H9 (cell line): ENCODE results near the gene TTC33. TPM values are rescaled to one million over a fixed set of nuclear protein-coding genes. Genes with fewer than 3 reads are reported as not detected.
"Not testable (repeated sequence)": the region's sequence is repeated elsewhere in the genome, so short reads cannot be mapped to it uniquely, and the experiment has no call there.

ENCODE experiments used
- DNase-seq: peaks from one replicate; pipeline ENCODE4 v3.0.0-alpha.2; 2017
- H2AFZ ChIP-seq: one replicate; pipeline ENCODE4 v1.6.1; 2013; ENCODE audit warnings: mild to moderate bottlenecking, low read length, control low read depth, moderate library complexity
- H2AK5ac ChIP-seq: 2 replicates; pipeline ENCODE4 v1.6.1; 2013; ENCODE audit warnings: low read length, control low read depth, mixed read lengths; ENCODE audit not compliant: insufficient read length
- H2BK120ac ChIP-seq: one replicate; pipeline ENCODE4 v1.6.1; 2013; ENCODE audit warnings: low read depth, mild to moderate bottlenecking, low read length, control low read depth, inconsistent platforms; ENCODE audit not compliant: poor library complexity, severe bottlenecking
- H2BK12ac ChIP-seq: 2 replicates; pipeline ENCODE4 v1.6.1; 2013; ENCODE audit warnings: low read length, control low read depth, mixed read lengths, low read depth; ENCODE audit not compliant: insufficient read length
- H2BK15ac ChIP-seq: 2 replicates; pipeline ENCODE4 v1.6.1; 2013; ENCODE audit warnings: low read depth, low read length, control low read depth
- H2BK20ac ChIP-seq: one replicate; pipeline ENCODE4 v1.6.1; 2013; ENCODE audit warnings: low read depth, mild to moderate bottlenecking, low read length, control low read depth, inconsistent platforms; ENCODE audit not compliant: poor library complexity, severe bottlenecking
- H2BK5ac ChIP-seq: 2 replicates; pipeline ENCODE4 v1.6.1; 2013; ENCODE audit warnings: low read length, control low read depth, mixed read lengths; ENCODE audit not compliant: insufficient read length
- H3K14ac ChIP-seq: 2 replicates; pipeline ENCODE4 v1.6.1; 2013; ENCODE audit warnings: low read length, control low read depth; ENCODE audit not compliant: insufficient read depth
- H3K18ac ChIP-seq: 2 replicates; pipeline ENCODE4 v1.6.1; 2013; ENCODE audit warnings: low read depth, mild to moderate bottlenecking, mixed read lengths, low read length, control low read depth; ENCODE audit not compliant: insufficient read length
- H3K23ac ChIP-seq: 2 replicates; pipeline ENCODE4 v1.6.1; 2013; ENCODE audit warnings: low read length, control low read depth, mixed read lengths, low read depth; ENCODE audit not compliant: insufficient read length
- H3K23me2 ChIP-seq: 2 replicates; pipeline ENCODE4 v1.6.1; 2013; ENCODE audit warnings: low read depth, mild to moderate bottlenecking, mixed read lengths, low read length, control low read depth; ENCODE audit not compliant: insufficient read length, poor library complexity, severe bottlenecking
- H3K27ac ChIP-seq: 2 replicates; pipeline ENCODE4 v1.5.1; 2013; ENCODE audit warnings: low read length, control low read depth, mixed read lengths, low read depth; ENCODE audit not compliant: insufficient read length
- H3K27me3 ChIP-seq: 2 replicates; pipeline ENCODE4 v1.6.1; 2013; ENCODE audit warnings: low read length, control low read depth, inconsistent platforms; ENCODE audit not compliant: insufficient read depth
- H3K4ac ChIP-seq: 2 replicates; pipeline ENCODE4 v1.6.1; 2013; ENCODE audit warnings: low read depth, mild to moderate bottlenecking, control low read depth, inconsistent platforms, low read length, moderate library complexity
- H3K4me1 ChIP-seq: 2 replicates; pipeline ENCODE4 v1.6.1; 2013; ENCODE audit warnings: low read length, control low read depth, inconsistent platforms; ENCODE audit not compliant: insufficient read depth
- H3K4me2 ChIP-seq: 2 replicates; pipeline ENCODE4 v1.6.1; 2013; ENCODE audit warnings: low read length, control low read depth, mixed read lengths; ENCODE audit not compliant: insufficient read length, insufficient read depth
- H3K56ac ChIP-seq: 2 replicates; pipeline ENCODE4 v1.6.1; 2013; ENCODE audit warnings: low read depth, mild to moderate bottlenecking, mixed read lengths, low read length, control low read depth; ENCODE audit not compliant: insufficient read length
- H3K79me1 ChIP-seq: 2 replicates; pipeline ENCODE4 v1.6.1; 2013; ENCODE audit warnings: low read depth, mild to moderate bottlenecking, moderate library complexity, low read length, control low read depth, inconsistent platforms; ENCODE audit not compliant: insufficient read depth, poor library complexity, severe bottlenecking
- H3K79me2 ChIP-seq: 2 replicates; pipeline ENCODE4 v1.6.1; 2013; ENCODE audit warnings: low read length, control low read depth, inconsistent platforms; ENCODE audit not compliant: insufficient read depth
- H3K9ac ChIP-seq: 2 replicates; pipeline ENCODE4 v1.6.1; 2013; ENCODE audit warnings: low read length, control low read depth, mixed read lengths; ENCODE audit not compliant: insufficient read length; ENCODE audit errors: extremely low read depth
- H3K9me3 ChIP-seq: one replicate; pipeline ENCODE4 v1.6.1; 2013; ENCODE audit warnings: low read depth, low read length, inconsistent platforms; ENCODE audit not compliant: control insufficient read depth
- H3T11ph ChIP-seq: one replicate; pipeline ENCODE4 v1.6.1; 2013; ENCODE audit warnings: mild to moderate bottlenecking, low read length, control low read depth, inconsistent platforms
- H4K20me1 ChIP-seq: one replicate; pipeline ENCODE4 v1.6.1; 2013; ENCODE audit not compliant: control insufficient read depth, insufficient read length, insufficient read depth
- H4K5ac ChIP-seq: 2 replicates; pipeline ENCODE4 v1.6.1; 2013; ENCODE audit warnings: low read depth, mild to moderate bottlenecking, mixed read lengths, low read length, control low read depth; ENCODE audit not compliant: insufficient read length
- H4K8ac ChIP-seq: replicated peaks from 2 replicates; pipeline ENCODE4 v1.6.1; 2013; ENCODE audit warnings: low read length, control low read depth, mixed read lengths, low read depth; ENCODE audit not compliant: insufficient read length
- H4K91ac ChIP-seq: 2 replicates; pipeline ENCODE4 v1.6.1; 2013; ENCODE audit warnings: low read depth, mild to moderate bottlenecking, moderate library complexity, mixed read lengths, low read length, control low read depth; ENCODE audit not compliant: insufficient read length
- H3K27ac Mint-ChIP-seq, 3 experiments: 2 replicates in 2 of 3; 3 replicates in 1 of 3; pipeline ENCODE4 v1.8.0; 2020 to 2021; ENCODE audit warnings: mixed read lengths in 3 of 3, mild to moderate bottlenecking in 1 of 3, moderate library complexity in 1 of 3
- H3K27me3 Mint-ChIP-seq: 2 replicates; pipeline ENCODE4 v1.8.0; 2021; ENCODE audit warnings: low read depth, mild to moderate bottlenecking, moderate library complexity, mixed read lengths
- H3K36me3 Mint-ChIP-seq, 3 experiments: 2 replicates in 2 of 3; 3 replicates in 1 of 3; pipeline ENCODE4 v1.8.0; 2020 to 2021; ENCODE audit warnings: low read depth in 3 of 3, mixed read lengths in 3 of 3; ENCODE audit not compliant: insufficient read depth in 1 of 3
- H3K4me1 Mint-ChIP-seq, 2 experiments: 2 replicates each; pipeline ENCODE4 v1.8.0; 2020; ENCODE audit warnings: mixed read lengths in 2 of 2
- H3K4me3 Mint-ChIP-seq, 2 experiments: 2 replicates in 1 of 2; 3 replicates in 1 of 2; pipeline ENCODE4 v1.8.0; 2020 to 2021; ENCODE audit warnings: mild to moderate bottlenecking in 2 of 2, mixed read lengths in 2 of 2, moderate library complexity in 1 of 2
- H3K9me3 Mint-ChIP-seq, 2 experiments: 2 replicates in 1 of 2; 3 replicates in 1 of 2; pipeline ENCODE4 v1.8.0; 2020; ENCODE audit warnings: mild to moderate bottlenecking in 2 of 2, mixed read lengths in 2 of 2, moderate library complexity in 1 of 2
- CTCF ChIP-seq: fragments of 200-600 bp; sonication (generic); conservative IDR thresholded peaks from 3 replicates; pipeline ENCODE4 v1.8.0; 2021; ENCODE audit warnings: antibody characterized with exemption, mild to moderate bottlenecking
- WGBS: extraction: QIAGEN DNeasy Blood & Tissue Kit; methylation state at CpG from one replicate; pipeline ENCODE4 v1.1.7; 2013; ENCODE audit warnings: missing lambda C conversion rate, low lambda C conversion rate, mixed read lengths; ENCODE audit not compliant: insufficient read length; ENCODE audit errors: extremely low coverage; 5-methylcytosine and 5-hydroxymethylcytosine counted together
- total RNA-seq: library from RNA; stranded (reverse); gene quantifications from 2 replicates; pipeline ENCODE4 v1.2.1, GENCODE V29; 2021

Gene TTC33
- total RNA-seq, 1 experiment from 2014 or later, result 7.3 TPM

DNA sequence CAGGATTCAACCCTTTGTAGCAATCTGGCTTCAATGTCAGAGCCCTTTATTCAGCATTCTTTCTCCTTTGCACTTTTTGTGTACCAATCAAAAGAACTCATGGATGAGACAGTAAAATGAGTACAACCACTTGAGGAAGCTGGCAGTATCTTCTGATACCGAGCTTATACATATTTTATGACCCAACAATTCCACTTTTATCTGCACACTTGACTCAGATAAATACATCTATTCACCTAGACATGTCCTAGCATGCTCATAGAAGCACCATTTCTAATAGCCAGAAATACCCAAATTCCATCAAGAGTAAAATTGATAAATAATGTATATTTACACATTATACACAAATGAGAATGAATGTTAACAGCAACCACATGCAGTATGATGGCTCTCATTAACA lies 187.2 kb downstream of the TTC33 start:
- Histone ChIP-seq H4K8ac (no peak overlapping the region), H2AK5ac (no peak overlapping the region), H4K91ac (no peak overlapping the region), H2BK15ac (no peak overlapping the region), H3K79me1 (no peaks in the 10 kb centered on the region), H3K27me3 (no peaks in the 10 kb centered on the region), H2BK5ac (no peak overlapping the region), H3T11ph (no peak overlapping the region), H3K79me2 (no peaks in the 10 kb centered on the region), H3K23ac (no peak overlapping the region), H3K14ac (no peak overlapping the region), H2AFZ (no peak overlapping the region), H3K4ac (no peak overlapping the region), H4K20me1 (no peaks in the 10 kb centered on the region), H2BK120ac (no peak overlapping the region), H3K56ac (no peak overlapping the region), H3K9ac (no peak overlapping the region), H3K9me3 (no peaks in the 10 kb centered on the region), H3K4me1 (no peaks in the 10 kb centered on the region), H3K23me2 (no peaks in the 10 kb centered on the region), H3K4me2 (no peak overlapping the region), H3K18ac (no peak overlapping the region), H4K5ac (no peak overlapping the region), H3K27ac (no peak overlapping the region), H2BK12ac (no peak overlapping the region), H2BK20ac (no peak overlapping the region)
- Mint-ChIP-seq H3K4me3 (no peak overlapping the region), H3K4me1 (no peaks in the 10 kb centered on the region), H3K27me3 (no peaks in the 10 kb centered on the region), H3K36me3 (no peaks in the 10 kb centered on the region; a peak in 1 of 7 replicates), H3K27ac (no peak overlapping the region), H3K9me3 (no peaks in the 10 kb centered on the region)
- no peak for TF ChIP-seq CTCF
- WGBS, result no CpG with 5 or more reads among the region's 1 CpG
- no peak for DNase-seq

DNA sequence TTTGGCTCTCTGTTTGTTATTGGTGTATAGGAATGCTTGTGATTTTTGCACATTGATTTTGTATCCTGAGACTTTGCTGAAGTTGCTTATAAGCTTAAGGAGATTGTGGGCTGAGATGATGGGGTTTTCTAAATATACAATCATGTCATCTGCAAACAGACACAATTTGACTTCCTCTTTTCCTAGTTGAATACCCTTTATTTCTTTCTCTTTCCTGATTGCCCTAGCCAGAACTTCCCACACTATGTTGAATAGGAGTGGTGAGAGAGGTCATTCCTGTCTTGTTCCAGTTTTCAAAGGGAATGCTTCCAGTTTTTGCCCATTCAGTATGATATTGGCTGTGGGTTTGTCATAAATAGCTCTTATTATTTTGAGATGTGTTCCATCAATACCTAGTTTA lies 192.6 kb downstream of the TTC33 start:
- H3K79me1 ChIP-seq, H2BK20ac ChIP-seq, H3K18ac ChIP-seq, H2AK5ac ChIP-seq, H3K14ac ChIP-seq, H2AFZ ChIP-seq, H4K5ac ChIP-seq, H3T11ph ChIP-seq, H3K4me1 Mint-ChIP-seq, H3K27me3 ChIP-seq, H4K20me1 ChIP-seq, H3K4me2 ChIP-seq, H3K27ac Mint-ChIP-seq, H2BK5ac ChIP-seq, H3K27me3 Mint-ChIP-seq, H3K56ac ChIP-seq, H3K9me3 Mint-ChIP-seq, H3K4me1 ChIP-seq, H3K23me2 ChIP-seq, H3K36me3 Mint-ChIP-seq, H3K23ac ChIP-seq, H4K91ac ChIP-seq, H3K27ac ChIP-seq, H4K8ac ChIP-seq, H2BK12ac ChIP-seq, H3K4me3 Mint-ChIP-seq, H3K79me2 ChIP-seq, H3K9ac ChIP-seq, H2BK15ac ChIP-seq, H3K4ac ChIP-seq, DNase-seq, H2BK120ac ChIP-seq, H3K9me3 ChIP-seq: not testable (repeated sequence)
